T-cell (primary cell): ENCODE measurements around the gene NUSAP1. TPM values are rescaled to one million over a fixed set of nuclear protein-coding genes. Genes with fewer than 3 reads are reported as not detected.

Source experiments
- ATAC-seq, 4 experiments: fragments of 200-7000 bp in 3 of 4; fragments of 150-1000 bp in 1 of 4; cut with Tn5 transposase; replicated peaks in 1 of 4; 1 replicate in 3 of 4; 2 replicates in 1 of 4; pipeline ENCODE4 v1.10.0; 2021; ENCODE audit warnings: moderate library complexity in 3 of 4, mild to moderate bottlenecking in 2 of 4, moderate number of reproducible peaks in 1 of 4
- CTCF ChIA-PET, 2 donors: fragments of 300-600 bp; sonication (Branson Sonifier 250); formaldehyde crosslinking; loops; one replicate each; lab custom pipeline; 2022; ENCODE audit warnings: antibody characterized with exemption in 2 of 2; lab: Charles Lee
- POLR2A ChIA-PET, 2 donors: fragments of 300-600 bp; sonication (Branson Sonifier 250); formaldehyde crosslinking; loops; one replicate each; lab custom pipeline; 2022; ENCODE audit warnings: antibody characterized with exemption in 2 of 2; lab: Charles Lee
- DNase-seq, 35 experiments: peaks; one replicate each; pipeline versions ENCODE4 v3.0.0 to v3.0.0-alpha.2; 2013 to 2023
- H3K27ac ChIP-seq: one replicate; pipeline ENCODE4 v1.5.1; 2013; ENCODE audit warnings: low read length
- H3K27me3 ChIP-seq, 2 experiments: replicated peaks in 1 of 2; 1 replicate in 1 of 2; 2 replicates in 1 of 2; pipeline versions ENCODE4 v1.6.1 to v1.7.0; 2013; ENCODE audit warnings: low read length in 1 of 2, mixed read lengths in 1 of 2; ENCODE audit not compliant: control insufficient read depth in 2 of 2, insufficient read depth in 2 of 2; ENCODE audit errors: extremely low read depth in 1 of 2
- H3K36me3 ChIP-seq, 2 donors: 1 replicate in 1 of 2; 2 replicates in 1 of 2; pipeline versions ENCODE4 v1.6.1 to v1.7.0; 2013; ENCODE audit warnings: low read length in 1 of 2; ENCODE audit not compliant: control insufficient read depth in 2 of 2, insufficient read depth in 1 of 2; ENCODE audit errors: extremely low read depth in 1 of 2
- H3K4me1 ChIP-seq, 2 experiments: 1 replicate in 1 of 2; 2 replicates in 1 of 2; pipeline versions ENCODE4 v1.6.1 to v1.7.0; 2013; ENCODE audit warnings: low read length in 2 of 2, mixed read lengths in 1 of 2; ENCODE audit not compliant: insufficient read depth in 2 of 2, control insufficient read depth in 1 of 2; ENCODE audit errors: extremely low read depth in 1 of 2
- H3K4me3 ChIP-seq, 2 donors: 1 replicate in 1 of 2; 2 replicates in 1 of 2; pipeline versions ENCODE4 v1.5.1 to v1.7.0; 2013; ENCODE audit warnings: mild to moderate bottlenecking in 2 of 2, low read length in 1 of 2, moderate library complexity in 1 of 2; ENCODE audit not compliant: control insufficient read depth in 1 of 2; ENCODE audit errors: extremely low read depth in 1 of 2
- H3K9me3 ChIP-seq: 2 replicates; pipeline ENCODE4 v1.7.0; 2013
- H3K27ac Mint-ChIP-seq, 2 donors: one replicate each; pipeline ENCODE4 v1.8.0; 2020 to 2021; ENCODE audit warnings: mild to moderate bottlenecking in 2 of 2, mixed read lengths in 2 of 2
- H3K27me3 Mint-ChIP-seq, 2 donors: one replicate each; pipeline ENCODE4 v1.8.0; 2021 to 2022; ENCODE audit warnings: mixed read lengths in 2 of 2
- H3K36me3 Mint-ChIP-seq: one replicate; pipeline ENCODE4 v1.8.0; 2021; ENCODE audit warnings: mixed read lengths
- H3K4me1 Mint-ChIP-seq, 3 donors: one replicate each; pipeline ENCODE4 v1.8.0; 2020 to 2022; ENCODE audit warnings: mixed read lengths in 3 of 3, mild to moderate bottlenecking in 1 of 3
- H3K4me3 Mint-ChIP-seq, 3 donors: one replicate each; pipeline ENCODE4 v1.8.0; 2020 to 2022; ENCODE audit warnings: mild to moderate bottlenecking in 3 of 3, mixed read lengths in 3 of 3, moderate library complexity in 3 of 3
- H3K9me3 Mint-ChIP-seq, 3 donors: one replicate each; pipeline ENCODE4 v1.8.0; 2020 to 2022; ENCODE audit warnings: mixed read lengths in 3 of 3
- WGBS: methylation state at CpG from one replicate; pipeline ENCODE4 v1.1.5; 2013; ENCODE audit warnings: missing lambda C conversion rate; ENCODE audit not compliant: insufficient coverage; 5-methylcytosine and 5-hydroxymethylcytosine counted together
- total RNA-seq, 35 experiments: library from RNA in 6 of 35; stranded (reverse) in 6 of 35; fragments of 120-200 nt in 1 of 35; gene quantifications; one replicate each; pipeline versions ENCODE4 v1.2.1 to v1.2.4 and lab custom pipeline; 2013 to 2026

The NUSAP1 gene
- total RNA-seq, 5 donors from 2014 or later (not counting 1 experiment from before 2014, with no cell fraction given), result 5.4 to 9.4 (median 7.0) TPM

DNA sequence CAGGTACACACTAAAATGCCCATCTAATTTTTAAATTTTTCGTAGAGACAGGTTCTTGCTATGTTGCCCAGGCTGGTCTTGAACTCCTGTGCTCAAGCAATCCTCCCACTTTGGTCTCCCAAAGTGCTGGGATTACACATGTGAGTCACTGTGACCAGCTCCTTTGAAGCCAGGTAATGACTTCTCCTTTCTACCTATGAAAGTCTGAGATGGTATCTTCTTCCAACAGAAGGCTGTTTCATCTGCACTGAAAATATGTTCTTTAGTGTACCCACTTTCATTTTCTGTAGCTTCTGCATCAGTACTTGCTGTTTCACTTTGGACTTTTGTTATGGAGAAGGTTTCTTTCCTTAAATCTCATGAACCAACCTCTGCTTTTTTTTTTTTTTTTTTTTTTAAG, 9.1 kb upstream of the NUSAP1 start:
- no peaks in the 10 kb centered on the region for H3K36me3 ChIP-seq
- H3K27me3 ChIP-seq, result no peaks in the 10 kb centered on the region
- no peaks in the 10 kb centered on the region for H3K9me3 ChIP-seq
- no peak overlapping the region for H3K4me3 Mint-ChIP-seq
- CTCF ChIA-PET, result interaction anchor here in 1 of 2 donors (0.8 kb wide), 1 partner anchor 299 kb away, joined by 3 read pairs; no protein-coding TSS in a partner anchor
- H3K4me1 ChIP-seq, result no peaks in the 10 kb centered on the region
- no peak for DNase-seq
- no peaks in the 10 kb centered on the region for H3K27me3 Mint-ChIP-seq
- H3K4me3 ChIP-seq, result no peak overlapping the region
- H3K9me3 Mint-ChIP-seq, result no peaks in the 10 kb centered on the region
- ATAC-seq, result no peak
- no peak overlapping the region for H3K27ac ChIP-seq
- 89% methylated on average over 1 of the region's 1 CpG for WGBS
- peaks cover 4% of the 10 kb centered on the region for H3K36me3 Mint-ChIP-seq
- no peak overlapping the region for H3K27ac Mint-ChIP-seq
- POLR2A ChIA-PET, result no interaction called here
- peaks cover 0 to 6% (median 0%) of the 10 kb centered on the region in 3 donors for H3K4me1 Mint-ChIP-seq

DNA sequence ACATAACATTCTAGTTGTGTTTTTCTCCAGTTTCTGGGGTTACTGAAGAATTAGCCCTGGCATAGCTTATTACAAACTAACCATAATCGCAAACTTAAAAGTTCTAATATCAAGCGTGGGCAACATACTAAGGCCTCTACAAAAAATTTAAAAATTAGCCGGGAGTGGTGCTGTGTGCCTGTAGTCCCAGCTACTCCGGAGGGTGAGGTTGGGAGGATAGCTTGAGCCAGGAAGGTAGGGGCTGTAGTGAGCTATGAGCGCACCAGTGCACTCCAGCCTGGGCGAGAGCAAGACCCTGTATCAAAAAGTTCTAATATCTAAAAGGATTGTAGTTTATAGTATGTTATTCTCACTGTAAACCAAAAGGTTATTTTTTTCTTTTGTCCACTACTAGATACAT, 1.4 kb upstream of the NUSAP1 start:
- POLR2A ChIA-PET, result interaction anchor here in 1 of 2 donors (0.5 to 0.6 kb wide), 3 partner anchors 14 to 108 kb away, joined by 4 to 8 read pairs (median 5); no protein-coding TSS in a partner anchor
- Mint-ChIP-seq H3K9me3 (no peaks in the 10 kb centered on the region), H3K27me3 (no peaks in the 10 kb centered on the region), H3K27ac (peak overlapping the region; percentile 66 to 75), H3K4me1 (peaks cover 23 to 34% (median 23%) of the 10 kb centered on the region in 3 donors), H3K36me3 (no peaks in the 10 kb centered on the region), H3K4me3 (peak overlapping the region; percentile 90 to 99 (median 97))
- no peak for ATAC-seq
- CTCF ChIA-PET, result no interaction called here
- WGBS, result no CpG with 5 or more reads among the region's 6 CpGs
- Histone ChIP-seq H3K9me3 (no peaks in the 10 kb centered on the region), H3K27ac (no peak overlapping the region), H3K4me3 (no peak overlapping the region), H3K27me3 (no peaks in the 10 kb centered on the region), H3K4me1 (peaks cover 4 to 6% of the 10 kb centered on the region in 2 experiments), H3K36me3 (no peaks in the 10 kb centered on the region)
- no peak for DNase-seq

- peaks cover 8 to 9% of the 10 kb centered on the region in 2 experiments for H3K4me1 ChIP-seq
- H3K9me3 ChIP-seq, result no peaks in the 10 kb centered on the region
- H3K27ac ChIP-seq, result peak overlapping the region; percentile 26
- Mint-ChIP-seq H3K36me3 (no peaks in the 10 kb centered on the region), H3K4me1 (peaks cover 23 to 36% (median 26%) of the 10 kb centered on the region in 3 donors), H3K27ac (peak overlapping the region; percentile 19 to 75), H3K4me3 (peak overlapping the region; percentile 90 to 99 (median 97)), H3K9me3 (no peaks in the 10 kb centered on the region), H3K27me3 (no peaks in the 10 kb centered on the region)
- H3K27me3 ChIP-seq, result no peaks in the 10 kb centered on the region
- H3K36me3 ChIP-seq, result no peaks in the 10 kb centered on the region
- DNase-seq (no peak), ATAC-seq (no peak)
- WGBS, result 4% methylated on average over 14 of the region's 14 CpGs
- POLR2A ChIA-PET, result no interaction called here
- CTCF ChIA-PET, result no interaction called here
- peak overlapping the region; percentile 70 to 97 for H3K4me3 ChIP-seq
Observed at GRCh38 chr15:41331833-41332193, 868 bp upstream of the NUSAP1 start.

DNA sequence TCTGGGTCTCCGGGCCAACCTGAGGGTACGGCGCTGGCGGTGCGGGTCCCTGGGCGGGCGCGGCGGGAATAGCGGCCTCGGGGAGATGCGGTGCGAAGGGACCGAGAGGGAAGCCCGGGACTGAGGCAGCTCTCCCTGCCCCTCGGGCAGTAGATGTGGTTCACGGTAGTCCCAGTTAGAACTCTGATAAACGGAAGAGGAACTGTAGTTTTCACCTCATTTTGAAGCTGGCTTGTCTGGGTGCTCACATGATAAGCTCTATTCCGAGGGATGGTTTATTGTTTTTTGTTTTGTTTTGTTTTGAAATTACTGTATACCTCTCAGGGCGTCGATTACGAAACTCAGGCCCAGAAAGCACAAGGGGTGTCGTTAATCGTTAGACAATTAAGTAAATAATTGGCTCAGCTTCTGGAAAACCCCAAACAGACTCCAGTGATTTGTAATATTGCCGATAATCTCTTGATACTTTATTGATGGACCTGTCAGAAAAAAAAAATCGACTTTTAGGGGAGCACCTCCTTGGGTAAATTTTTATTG, 413 bp downstream of the NUSAP1 start:
- H3K36me3 Mint-ChIP-seq, result no peaks in the 10 kb centered on the region
- H3K4me1 Mint-ChIP-seq, result peaks cover 29 to 41% (median 31%) of the 10 kb centered on the region in 3 donors
- H3K27me3 Mint-ChIP-seq, result no peaks in the 10 kb centered on the region
- no peaks in the 10 kb centered on the region for H3K9me3 Mint-ChIP-seq
- H3K27ac ChIP-seq, result peak overlapping the region; percentile 50
- H3K4me3 Mint-ChIP-seq, result peak overlapping the region; percentile 90 to 99 (median 97)
- peak; percentile 5 to 9 (median 8) for ATAC-seq
- no peaks in the 10 kb centered on the region for H3K9me3 ChIP-seq
- CTCF ChIA-PET, result interaction anchor here (0.7 to 1.2 kb wide), 3 partner anchors 102 to 441 kb away, joined by 4 to 5 read pairs (median 4); partner anchors contain the start of genes CHP1 (in 1 of the 2) and MAPKBP1 (in 1 of the 2)
- H3K4me1 ChIP-seq, result peaks cover 8 to 9% of the 10 kb centered on the region in 2 experiments
- DNase-seq, result peak in 2 of 35 experiments; percentile 1 to 55
- H3K4me3 ChIP-seq, result peak overlapping the region; percentile 70 to 97
- H3K27me3 ChIP-seq, result no peaks in the 10 kb centered on the region
- WGBS, result 0% methylated on average over 20 of the region's 26 CpGs
- peak overlapping the region; percentile 65 to 94 for H3K27ac Mint-ChIP-seq
- H3K36me3 ChIP-seq, result no peaks in the 10 kb centered on the region
- POLR2A ChIA-PET, result interaction anchor here in 1 of 2 donors (0.6 to 1.1 kb wide), 2 partner anchors 211 to 769 kb away, joined by 5 to 10 read pairs; partner anchors contain the start of genes CCDC32 and RPAP1

DNA sequence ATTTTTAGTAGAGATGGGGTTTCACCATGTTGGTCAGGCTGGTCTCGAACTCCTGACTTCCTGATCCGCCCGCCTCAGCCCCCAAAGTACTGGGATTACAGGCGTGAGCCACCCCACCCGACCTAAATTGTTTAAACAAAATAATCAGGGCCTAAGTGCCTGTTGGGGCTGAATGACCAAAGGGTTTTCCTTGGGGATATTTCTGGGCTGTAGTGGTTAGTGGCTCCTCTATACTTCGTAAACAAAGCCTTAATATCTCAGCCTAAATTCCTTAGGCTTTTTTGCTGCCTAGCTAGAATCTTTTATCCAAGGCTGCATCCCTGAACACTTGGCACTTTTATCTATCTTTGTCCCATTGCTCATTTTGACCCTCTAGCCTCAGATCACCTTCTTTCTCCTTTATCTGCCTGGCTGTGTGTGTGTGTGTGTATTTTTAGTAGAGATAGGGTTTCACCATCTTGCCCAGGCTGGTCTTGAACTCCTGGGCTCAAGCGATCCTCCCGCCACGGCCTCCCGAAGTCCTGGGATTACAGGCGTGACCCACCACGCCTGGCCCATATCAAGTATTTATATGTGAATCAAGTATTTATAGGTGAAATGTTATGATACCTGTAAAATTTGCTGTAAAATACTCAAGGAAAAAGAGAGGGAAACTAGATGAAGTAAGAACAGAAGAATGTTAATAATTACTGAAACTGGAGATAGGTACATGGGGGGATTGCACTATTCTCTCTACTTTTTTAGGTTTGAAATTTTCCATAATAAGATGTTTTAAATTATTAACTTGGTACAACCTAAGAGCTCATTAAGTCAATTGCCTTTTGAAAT, 1.8 kb downstream of the NUSAP1 start:
- H3K27ac ChIP-seq, result no peak overlapping the region
- DNase-seq (no peak), ATAC-seq (no peak)
- WGBS, result no CpG with 5 or more reads among the region's 12 CpGs
- Mint-ChIP-seq H3K27me3 (no peaks in the 10 kb centered on the region), H3K27ac (peak overlapping the region in 1 of 2 donors; percentile 25), H3K4me3 (peak overlapping the region; percentile 90 to 99 (median 97)), H3K4me1 (peaks cover 29 to 45% (median 31%) of the 10 kb centered on the region in 3 donors), H3K9me3 (no peaks in the 10 kb centered on the region), H3K36me3 (no peaks in the 10 kb centered on the region)
- peaks cover 8 to 9% of the 10 kb centered on the region in 2 experiments for H3K4me1 ChIP-seq
- ChIA-PET CTCF (no interaction called here), POLR2A (no interaction called here)
- H3K27me3 ChIP-seq, result no peaks in the 10 kb centered on the region
- H3K36me3 ChIP-seq, result no peaks in the 10 kb centered on the region
- no peak overlapping the region for H3K4me3 ChIP-seq
- H3K9me3 ChIP-seq, result no peaks in the 10 kb centered on the region

GRCh38 chr15:41336549-41336948, 3.9 kb downstream of the NUSAP1 start:
- no peak overlapping the region for H3K4me3 Mint-ChIP-seq
- Histone ChIP-seq H3K36me3 (no peaks in the 10 kb centered on the region), H3K4me1 (peaks cover 8 to 9% of the 10 kb centered on the region in 2 experiments), H3K27me3 (no peaks in the 10 kb centered on the region), H3K27ac (no peak overlapping the region), H3K4me3 (no peak overlapping the region), H3K9me3 (no peaks in the 10 kb centered on the region)
- H3K4me1 Mint-ChIP-seq, result peaks cover 28 to 38% (median 30%) of the 10 kb centered on the region in 3 donors
- ChIA-PET CTCF (interaction anchor here in 1 of 2 donors (0.7 kb wide), 1 partner anchor 221 kb away, joined by 7 read pairs; no protein-coding TSS in a partner anchor), POLR2A (no interaction called here)
- no peaks in the 10 kb centered on the region for H3K36me3 Mint-ChIP-seq
- DNase-seq (no peak), ATAC-seq (no peak)
- WGBS, result no CpG with 5 or more reads among the region's 4 CpGs
- H3K9me3 Mint-ChIP-seq, result no peaks in the 10 kb centered on the region
- H3K27ac Mint-ChIP-seq, result no peak overlapping the region
- H3K27me3 Mint-ChIP-seq, result no peaks in the 10 kb centered on the region
